IMR-90 (cell line): ENCODE results near the gene UTP4. TPM values are rescaled to one million over a fixed set of nuclear protein-coding genes. Genes with fewer than 3 reads are reported as not detected.

ENCODE experiments used
- ATAC-seq: fragments of 200-7000 bp; cut with Tn5 transposase; 2 replicates; pipeline ENCODE4 v1.9.1; 2020; ENCODE audit warnings: low read depth, mild to moderate bottlenecking, moderate library complexity
- BruUV-seq: library from RNA; stranded (reverse); fragments of 400-500 nt; replicated peaks from 2 replicates; lab custom pipeline; 2021; lab: Mats Ljungman, UMichigan
- CTCF ChIA-PET: fragments of 300-600 bp; formaldehyde crosslinking; extraction: SDS; loops from one replicate; lab custom pipeline; 2021; ENCODE audit warnings: antibody characterized with exemption; lab: Yijun Ruan, JAX
- POLR2A ChIA-PET: fragments of 300-600 bp; sonication (Branson Sonifier 250); formaldehyde crosslinking; loops from one replicate; lab custom pipeline; 2022; ENCODE audit warnings: antibody characterized with exemption; ENCODE audit not compliant: unreplicated experiment; lab: Charles Lee
- DNase-seq: peaks from one replicate; pipeline ENCODE4 v3.0.0; 2013
- H2AFZ ChIP-seq: replicated peaks from 2 replicates; pipeline ENCODE3; 2013; ENCODE audit warnings: low read length, mild to moderate bottlenecking; ENCODE audit not compliant: poor library complexity
- H2AK5ac ChIP-seq: 2 replicates; pipeline ENCODE4 v1.6.1; 2013; ENCODE audit warnings: low read depth, low read length, inconsistent platforms
- H2AK9ac ChIP-seq: replicated peaks from 2 replicates; pipeline ENCODE3; 2013; ENCODE audit warnings: mild to moderate bottlenecking, low read depth, low read length, moderate library complexity; ENCODE audit not compliant: poor library complexity
- H2BK120ac ChIP-seq: 2 replicates; pipeline ENCODE4 v1.6.1; 2013; ENCODE audit warnings: low read depth, low read length, inconsistent platforms
- H2BK15ac ChIP-seq: 3 replicates; pipeline ENCODE4 v1.6.1; 2013; ENCODE audit warnings: low read depth, low read length, inconsistent platforms
- H2BK20ac ChIP-seq: 2 replicates; pipeline ENCODE4 v1.6.1; 2013; ENCODE audit warnings: low read depth, mild to moderate bottlenecking, inconsistent platforms, low read length, moderate library complexity
- H2BK5ac ChIP-seq: 2 replicates; pipeline ENCODE4 v1.6.1; 2013; ENCODE audit warnings: mild to moderate bottlenecking, low read depth, low read length, inconsistent platforms; ENCODE audit not compliant: poor library complexity, severe bottlenecking
- H3K14ac ChIP-seq: replicated peaks from 2 replicates; pipeline ENCODE4 v1.6.1; 2013; ENCODE audit warnings: low read depth, low read length, inconsistent platforms
- H3K18ac ChIP-seq: 2 replicates; pipeline ENCODE4 v1.6.1; 2013; ENCODE audit warnings: low read depth, low read length, control low read depth
- H3K23ac ChIP-seq: 2 replicates; pipeline ENCODE4 v1.6.1; 2013; ENCODE audit warnings: low read depth, low read length, inconsistent platforms
- H3K27ac ChIP-seq: 2 replicates; pipeline ENCODE4 v1.5.1; 2013; ENCODE audit warnings: mild to moderate bottlenecking, control low read depth, low read length; ENCODE audit not compliant: insufficient read depth
- H3K27me3 ChIP-seq: 2 replicates; pipeline ENCODE4 v1.6.1; 2013; ENCODE audit warnings: low read length; ENCODE audit not compliant: control insufficient read depth, insufficient read depth
- H3K36me3 ChIP-seq: 2 replicates; pipeline ENCODE4 v1.6.1; 2013; ENCODE audit warnings: low read length, mixed read lengths; ENCODE audit not compliant: control insufficient read depth, insufficient read depth
- H3K4ac ChIP-seq: 2 replicates; pipeline ENCODE4 v1.6.1; 2013; ENCODE audit warnings: low read depth, low read length, inconsistent platforms
- H3K4me1 ChIP-seq: 2 replicates; pipeline ENCODE4 v1.6.1; 2013; ENCODE audit warnings: low read length, mixed read lengths; ENCODE audit not compliant: control insufficient read depth, insufficient read depth
- H3K4me2 ChIP-seq: 2 replicates; pipeline ENCODE4 v1.6.1; 2013; ENCODE audit warnings: low read depth, mild to moderate bottlenecking, control low read depth, low read length, moderate library complexity
- H3K4me3 ChIP-seq: 2 replicates; pipeline ENCODE4 v1.5.1; 2013; ENCODE audit warnings: low read depth, mild to moderate bottlenecking, control low read depth, low read length, moderate library complexity; ENCODE audit not compliant: insufficient read depth
- H3K56ac ChIP-seq: 2 replicates; pipeline ENCODE4 v1.6.1; 2013; ENCODE audit warnings: low read length, inconsistent platforms; ENCODE audit not compliant: insufficient read depth; ENCODE audit errors: extremely low read depth
- H3K79me1 ChIP-seq, 2 experiments: 2 replicates each; pipeline ENCODE4 v1.6.1; 2013; ENCODE audit warnings: low read length in 2 of 2, inconsistent platforms in 1 of 2, low read depth in 1 of 2
- H3K9ac ChIP-seq: 2 replicates; pipeline ENCODE4 v1.6.1; 2013; ENCODE audit warnings: low read depth, low read length, control low read depth
- H3K9me1 ChIP-seq: 2 replicates; pipeline ENCODE4 v1.6.1; 2013; ENCODE audit warnings: low read length, inconsistent platforms; ENCODE audit not compliant: insufficient read depth
- H3K9me3 ChIP-seq: 2 replicates; pipeline ENCODE4 v1.6.1; 2013; ENCODE audit warnings: low read length; ENCODE audit not compliant: control insufficient read depth, insufficient read depth
- H4K20me1 ChIP-seq: 2 replicates; pipeline ENCODE4 v1.6.1; 2013; ENCODE audit warnings: low read length, inconsistent platforms; ENCODE audit not compliant: insufficient read depth
- H4K5ac ChIP-seq: 2 replicates; pipeline ENCODE4 v1.6.1; 2013; ENCODE audit warnings: mild to moderate bottlenecking, low read depth, low read length, control low read depth
- H4K8ac ChIP-seq, 2 experiments: 2 replicates each; pipeline ENCODE4 v1.6.1; 2013; ENCODE audit warnings: low read depth in 2 of 2, low read length in 2 of 2, control low read depth in 1 of 2, inconsistent platforms in 1 of 2
- H4K91ac ChIP-seq: 2 replicates; pipeline ENCODE4 v1.6.1; 2013; ENCODE audit warnings: low read depth, low read length, inconsistent platforms; ENCODE audit not compliant: insufficient read depth
- BHLHE40 ChIP-seq: fragments of 150-350 bp; IDR thresholded peaks from 2 replicates; pipeline ENCODE4 v1.6.1; 2016; ENCODE audit warnings: mild to moderate bottlenecking, low read depth, low read length
- CEBPB ChIP-seq: IDR thresholded peaks from 2 replicates; pipeline ENCODE4 v1.6.1; 2012; ENCODE audit warnings: low read depth, low read length, improper control_type of control experiment
- CHD1 ChIP-seq: IDR thresholded peaks from 2 replicates; pipeline ENCODE4 v1.6.1; 2012; ENCODE audit warnings: low read depth, low read length, improper control_type of control experiment
- CTCF ChIP-seq: conservative IDR thresholded peaks from 2 replicates; pipeline ENCODE4 v1.5.1; 2012; ENCODE audit warnings: mild to moderate bottlenecking, low read depth, low read length, improper control_type of control experiment
- ELK1 ChIP-seq: fragments of 150-350 bp; IDR thresholded peaks from 2 replicates; pipeline ENCODE4 v1.6.1; 2016; ENCODE audit warnings: low read depth, mild to moderate bottlenecking, low read length, moderate library complexity, borderline replicate concordance
- FOS ChIP-seq: fragments of 150-350 bp; IDR thresholded peaks from 2 replicates; pipeline ENCODE4 v1.6.1; 2016; ENCODE audit warnings: low read depth, low read length
- MAFK ChIP-seq: IDR thresholded peaks from 2 replicates; pipeline ENCODE4 v1.6.1; 2012; ENCODE audit warnings: low read depth, low read length, improper control_type of control experiment
- MAZ ChIP-seq: IDR thresholded peaks from 2 replicates; pipeline ENCODE4 v1.6.1; 2012; ENCODE audit warnings: low read depth, mild to moderate bottlenecking, low read length, improper control_type of control experiment, moderate library complexity, borderline replicate concordance
- MXI1 ChIP-seq: IDR thresholded peaks from 2 replicates; pipeline ENCODE4 v1.6.1; 2012; ENCODE audit warnings: low read depth, mild to moderate bottlenecking, low read length, moderate library complexity, borderline replicate concordance
- NFE2L2 ChIP-seq: fragments of 150-350 bp; IDR thresholded peaks from 2 replicates; pipeline ENCODE4 v1.6.1; 2016; ENCODE audit warnings: low read depth, mild to moderate bottlenecking, low read length
- POLR2A ChIP-seq: IDR thresholded peaks from 2 replicates; pipeline ENCODE4 v1.6.1; 2012; ENCODE audit warnings: mild to moderate bottlenecking, low read depth, low read length
- RAD21 ChIP-seq: IDR thresholded peaks from 2 replicates; pipeline ENCODE4 v1.6.1; 2012; ENCODE audit warnings: low read length, improper control_type of control experiment
- RCOR1 ChIP-seq: IDR thresholded peaks from 2 replicates; pipeline ENCODE4 v1.6.1; 2012; ENCODE audit warnings: mild to moderate bottlenecking, low read length, improper control_type of control experiment; ENCODE audit not compliant: insufficient replicate concordance
- RFX5 ChIP-seq: IDR thresholded peaks from 2 replicates; pipeline ENCODE4 v1.8.0; 2012; ENCODE audit warnings: low read depth, mild to moderate bottlenecking, low read length, moderate library complexity
- SMC3 ChIP-seq: fragments of 150-350 bp; IDR thresholded peaks from 2 replicates; pipeline ENCODE4 v1.6.1; 2016; ENCODE audit warnings: low read depth, mild to moderate bottlenecking, antibody characterized with exemption, low read length, moderate library complexity
- USF2 ChIP-seq: fragments of 150-350 bp; IDR thresholded peaks from 2 replicates; pipeline ENCODE4 v1.6.1; 2017; ENCODE audit warnings: mild to moderate bottlenecking, antibody characterized with exemption, low read length, low read depth
- WGBS, 2 experiments: methylation state at CpG; one replicate each; pipeline versions ENCODE4 v1.1.5 to v1.1.7; 2013; ENCODE audit warnings: missing lambda C conversion rate in 2 of 2; ENCODE audit not compliant: insufficient read length in 1 of 2; ENCODE audit errors: extremely low coverage in 2 of 2; 5-methylcytosine and 5-hydroxymethylcytosine counted together
- dilution Hi-C: fragments of 300-500 bp; cut with HindIII; formaldehyde crosslinking; loops from one replicate; pipeline ENCODE4 v1.14.3; 2018; ENCODE audit warnings: low sequenced_read_pairs; ENCODE audit not compliant: unreplicated experiment
- in situ Hi-C: fragments of 300-500 bp; cut with MboI; formaldehyde crosslinking; loops from 3 replicates; pipeline ENCODE4 v1.14.3; 2019; ENCODE audit warnings: low sequenced_read_pairs, inconsistent platforms, mixed read lengths
- intact Hi-C: fragments of 100-400 bp; cut with micrococcal nuclease; formaldehyde crosslinking; loops from 2 replicates; pipeline ENCODE4 v1.10.0; 2022
- polyA plus RNA-seq, 3 experiments: library from polyadenylated mRNA; depleted of rRNA; stranded (reverse); fragments of >200 nt; gene quantifications; 2 replicates each; pipeline ENCODE4 v1.2.3, GENCODE V29; 2012; ENCODE audit warnings: low replicate concordance in 1 of 3
- total RNA-seq: library from RNA; depleted of rRNA; stranded (reverse); fragments of >200 nt; gene quantifications from 2 replicates; pipeline ENCODE4 v1.2.3, GENCODE V29; 2012

Gene UTP4
- total and polyA plus RNA-seq, 2 of the 4 experiments (the other 2 are of a cell fraction), result 32.1 to 61.8 TPM

GRCh38 chr16:69093974-69094373 is 38.5 kb upstream of the UTP4 start:
- in situ Hi-C loops, result no loop called here
- no TSS peak for BruUV-seq
- TF ChIP-seq MAFK (no peak), BHLHE40 (no peak), CTCF (no peak), MAZ (no peak), RAD21 (no peak), RCOR1 (no peak), ELK1 (no peak), SMC3 (no peak), CEBPB (no peak), FOS (no peak), NFE2L2 (no peak), USF2 (no peak), MXI1 (no peak), CHD1 (no peak), RFX5 (no peak), POLR2A (no peak)
- Histone ChIP-seq H3K79me1 (no peaks in the 10 kb centered on the region), H3K9me1 (no peaks in the 10 kb centered on the region; the same call in 1 of the 2 replicates), H3K4ac (no peak overlapping the region), H2BK5ac (no peak overlapping the region), H2AK5ac (no peak overlapping the region), H3K18ac (no peak overlapping the region), H2BK120ac (no peak overlapping the region), H3K4me3 (no peak overlapping the region), H4K5ac (no peak overlapping the region), H4K20me1 (no peaks in the 10 kb centered on the region), H3K36me3 (no peaks in the 10 kb centered on the region), H2AK9ac (no peak overlapping the region), H2BK20ac (no peak overlapping the region), H2BK15ac (no peak overlapping the region), H2AFZ (no peak overlapping the region), H3K27ac (no peak overlapping the region), H3K4me2 (no peak overlapping the region), H3K4me1 (peaks cover 7% of the 10 kb centered on the region; the same call in 1 of the 2 replicates), H3K14ac (no peak overlapping the region), H3K9me3 (no peaks in the 10 kb centered on the region), H3K27me3 (no peaks in the 10 kb centered on the region), H4K91ac (no peak overlapping the region), H3K9ac (no peak overlapping the region), H4K8ac (no peak overlapping the region), H3K56ac (no peak overlapping the region), H3K23ac (no peak overlapping the region)
- ATAC-seq (no peak), DNase-seq (no peak)
- CTCF ChIA-PET, result no interaction called here
- POLR2A ChIA-PET, result no interaction called here
- dilution Hi-C loops, result no loop called here
- WGBS, 2 experiments, result no CpG with 5 or more reads among the region's 3 CpGs
- intact Hi-C loops, result no loop called here
